PC-9 (cell line): Measurements from ENCODE around the gene PIGO. TPM values are rescaled to one million over a fixed set of nuclear protein-coding genes. Genes with fewer than 3 reads are reported as not detected.

Experiments used
- BruUV-seq: library from RNA; stranded (reverse); fragments of 400-500 nt; replicated peaks from 2 replicates; lab custom pipeline; 2021; lab: Mats Ljungman, UMichigan
- CTCF ChIA-PET: fragments of 300-600 bp; sonication (Branson Sonifier 250); formaldehyde crosslinking; loops from one replicate; lab custom pipeline; 2022; ENCODE audit warnings: antibody characterized with exemption; lab: Charles Lee
- POLR2A ChIA-PET: fragments of 300-600 bp; sonication (Branson Sonifier 250); formaldehyde crosslinking; loops from one replicate; lab custom pipeline; 2022; ENCODE audit warnings: antibody characterized with exemption; ENCODE audit not compliant: unreplicated experiment; lab: Charles Lee
- DNase-seq, 2 experiments: peaks; one replicate each; pipeline versions ENCODE4 v3.0.0 to v3.0.0-alpha.2; 2015 to 2022; ENCODE audit warnings: mixed read lengths in 1 of 2
- H2AFZ ChIP-seq: fragments of 200-600 bp; sonication (generic); 2 replicates; pipeline ENCODE4 v1.8.1; 2017; ENCODE audit warnings: antibody characterized with exemption
- H3F3A ChIP-seq: fragments of 200-600 bp; sonication (generic); 2 replicates; pipeline ENCODE4 v1.8.1; 2017; ENCODE audit warnings: antibody characterized with exemption, mild to moderate bottlenecking, low read depth; ENCODE audit not compliant: insufficient read depth
- H3K27ac ChIP-seq: fragments of 200-600 bp; sonication (generic); 2 replicates; pipeline ENCODE4 v1.6.1; 2016; ENCODE audit warnings: mixed run types
- H3K27me3 ChIP-seq: fragments of 200-600 bp; sonication (generic); 2 replicates; pipeline ENCODE4 v1.6.1; 2016; ENCODE audit warnings: low read depth, mixed run types; ENCODE audit not compliant: insufficient read depth
- H3K36me3 ChIP-seq: fragments of 200-600 bp; sonication (generic); 2 replicates; pipeline ENCODE4 v1.6.1; 2016; ENCODE audit warnings: low read depth, mixed run types
- H3K4me1 ChIP-seq: fragments of 200-600 bp; sonication (generic); replicated peaks from 2 replicates; pipeline ENCODE4 v1.6.1; 2016; ENCODE audit warnings: mixed run types; ENCODE audit not compliant: insufficient read depth
- H3K4me2 ChIP-seq: fragments of 200-600 bp; sonication (generic); 2 replicates; pipeline ENCODE4 v1.6.1; 2017; ENCODE audit warnings: mixed run types
- H3K4me3 ChIP-seq: fragments of 200-600 bp; sonication (generic); 2 replicates; pipeline ENCODE4 v1.6.1; 2016; ENCODE audit warnings: mixed run types
- H3K79me2 ChIP-seq: fragments of 200-600 bp; sonication (generic); 2 replicates; pipeline ENCODE4 v1.6.1; 2017; ENCODE audit warnings: low read depth, mixed run types
- H3K9me2 ChIP-seq: fragments of 200-600 bp; sonication (generic); 2 replicates; pipeline ENCODE4 v1.8.1; 2017; ENCODE audit warnings: mild to moderate bottlenecking; ENCODE audit not compliant: insufficient read depth
- H3K9me3 ChIP-seq: fragments of 200-600 bp; sonication (generic); 2 replicates; pipeline ENCODE4 v1.8.1; 2016; ENCODE audit warnings: low read depth; ENCODE audit not compliant: insufficient read depth
- H4K20me1 ChIP-seq: fragments of 200-600 bp; sonication (generic); 2 replicates; pipeline ENCODE4 v1.8.1; 2017; ENCODE audit not compliant: insufficient read depth
- CTCF ChIP-seq: fragments of 200-600 bp; sonication (generic); conservative IDR thresholded peaks from 2 replicates; pipeline ENCODE4 v1.6.1; 2017; ENCODE audit warnings: mixed run types, antibody characterized with exemption, mild to moderate bottlenecking, moderate library complexity
- EZH2 ChIP-seq: fragments of 200-600 bp; sonication (generic); IDR thresholded peaks from 2 replicates; pipeline ENCODE4 v1.8.0; 2017; ENCODE audit warnings: antibody characterized with exemption, low read depth
- intact Hi-C: fragments of 100-400 bp; cut with micrococcal nuclease; formaldehyde crosslinking; loops from one replicate; pipeline ENCODE4 v1.10.0; 2022; ENCODE audit not compliant: unreplicated experiment
- total RNA-seq: library from RNA; stranded (reverse); gene quantifications from 2 replicates; pipeline ENCODE4 v1.2.3, GENCODE V29; 2021

The PIGO gene
- total RNA-seq, 1 experiment from 2014 or later, result 20.3 TPM

- H3K4me2 ChIP-seq, result no peak overlapping the region
- no peaks in the 10 kb centered on the region for H3K9me2 ChIP-seq
- ChIA-PET POLR2A (no interaction called here), CTCF (no interaction called here)
- H2AFZ ChIP-seq, result no peak overlapping the region
- no peaks in the 10 kb centered on the region for H3K79me2 ChIP-seq
- no peaks in the 10 kb centered on the region for H3K9me3 ChIP-seq
- H4K20me1 ChIP-seq, result no peaks in the 10 kb centered on the region
- H3K27me3 ChIP-seq, result no peaks in the 10 kb centered on the region
- no peak overlapping the region for H3K27ac ChIP-seq
- no peak for TF ChIP-seq EZH2
- TF ChIP-seq CTCF, result no peak
- BruUV-seq, result no TSS peak
- H3K4me1 ChIP-seq, result no peaks in the 10 kb centered on the region
- H3K4me3 ChIP-seq, result no peak overlapping the region
- H3F3A ChIP-seq, result no peaks in the 10 kb centered on the region
- no peak for DNase-seq
- intact Hi-C loops, result no loop called here
- no peaks in the 10 kb centered on the region for H3K36me3 ChIP-seq
These were observed 43.7 kb upstream of the PIGO start for GRCh38 chr9:35140093-35140492.

GRCh38 chr9:35136866-35137265 lies 40.5 kb upstream of the PIGO start:
- H3K9me2 ChIP-seq, result no peaks in the 10 kb centered on the region
- no peaks in the 10 kb centered on the region for H3K9me3 ChIP-seq
- H3F3A ChIP-seq, result no peaks in the 10 kb centered on the region
- CTCF ChIA-PET, result no interaction called here
- H3K4me2 ChIP-seq, result no peak overlapping the region
- TF ChIP-seq CTCF, result no peak
- H4K20me1 ChIP-seq, result no peaks in the 10 kb centered on the region
- H3K27ac ChIP-seq, result no peak overlapping the region
- no peaks in the 10 kb centered on the region for H3K79me2 ChIP-seq
- H2AFZ ChIP-seq, result no peak overlapping the region
- POLR2A ChIA-PET, result no interaction called here
- no TSS peak for BruUV-seq
- H3K27me3 ChIP-seq, result no peaks in the 10 kb centered on the region
- DNase-seq, result no peak
- H3K4me3 ChIP-seq, result no peak overlapping the region
- intact Hi-C loops, result no loop called here
- H3K4me1 ChIP-seq, result no peaks in the 10 kb centered on the region
- no peaks in the 10 kb centered on the region for H3K36me3 ChIP-seq

GRCh38 chr9:35135988-35136387 lies 39.6 kb upstream of the PIGO start:
- ChIA-PET POLR2A (no interaction called here), CTCF (no interaction called here)
- no TSS peak for BruUV-seq
- Histone ChIP-seq H2AFZ (no peak overlapping the region), H3K27ac (no peak overlapping the region), H3K4me2 (no peak overlapping the region), H3K9me3 (no peaks in the 10 kb centered on the region), H3K36me3 (no peaks in the 10 kb centered on the region), H3K79me2 (no peaks in the 10 kb centered on the region), H3F3A (no peaks in the 10 kb centered on the region), H3K4me3 (no peak overlapping the region), H3K27me3 (no peaks in the 10 kb centered on the region), H4K20me1 (no peaks in the 10 kb centered on the region), H3K9me2 (no peaks in the 10 kb centered on the region), H3K4me1 (no peaks in the 10 kb centered on the region)
- TF ChIP-seq EZH2, result no peak
- no peak for TF ChIP-seq CTCF
- no peak for DNase-seq
- intact Hi-C loops, result no loop called here
